Endometrial microvascular endothelial cells (primary cell): ENCODE data around the gene PRCP. TPM values are rescaled to one million over a fixed set of nuclear protein-coding genes. Genes with fewer than 3 reads are reported as not detected.

ENCODE experiments used
- total RNA-seq: library from RNA; depleted of rRNA; stranded (reverse); fragments of >200 nt; gene quantifications from one replicate; pipeline ENCODE4 v1.2.3, GENCODE V29; 2015; ENCODE audit errors: inconsistent ontology term

PRCP gene
- total RNA-seq, 1 donor from 2014 or later, result 55.9 TPM

Other genes with a start within 250 kb of the PRCP start
- gene FAM181B, start 166.6 kb downstream of the PRCP start, total RNA-seq, result not detected
- gene DDIAS, start 1.3 kb upstream of the PRCP start, total RNA-seq, result 18.9 TPM
- 4.2 TPM for gene RAB30, start 171.5 kb upstream of the PRCP start, total RNA-seq